ENCODE data around the gene S100A9. TPM values are rescaled to one million over a fixed set of nuclear protein-coding genes. Genes with fewer than 3 reads are reported as not detected.
A peak's percentile ranks its signal among the peaks of the same experiment; 100 is the strongest.
"Not testable (repeated sequence)": the region's sequence is repeated elsewhere in the genome, so short reads cannot be mapped to it uniquely, and the experiment has no call there.

Gene S100A9
- total and polyA plus RNA-seq, 8 donors: 17.0 to 1,552 (median 33.6) TPM

DNA sequence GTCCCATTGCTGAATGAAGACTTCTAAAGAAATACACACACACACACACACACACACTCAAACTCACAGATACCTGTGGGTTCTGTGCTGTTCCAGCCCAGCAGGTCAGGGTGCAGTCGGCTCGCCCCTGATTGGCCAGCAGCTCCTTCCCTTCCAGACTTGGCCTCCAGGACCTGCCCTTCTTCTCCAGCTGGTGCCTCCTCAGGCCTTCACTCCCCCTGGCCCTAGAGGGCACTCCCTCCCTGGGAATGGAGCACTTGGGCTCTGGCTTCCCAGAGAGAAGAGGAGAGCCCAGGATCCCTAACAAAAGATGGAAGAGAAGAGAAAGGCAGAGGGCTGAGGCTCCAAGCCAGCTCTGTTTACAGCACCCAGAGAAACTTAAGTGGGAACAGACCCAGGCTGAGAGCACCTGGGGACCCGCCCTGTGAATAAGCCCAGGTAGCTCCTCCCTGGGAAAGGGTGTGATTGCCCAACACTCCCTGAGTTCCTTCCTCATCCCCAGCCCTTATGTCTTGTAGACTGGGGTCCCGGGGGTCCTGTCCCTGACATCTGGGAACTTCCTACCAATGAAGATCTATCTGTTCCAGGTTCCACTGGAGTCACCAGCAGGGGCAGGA lies 45.0 kb upstream of the S100A9 start, which contains the start of gene PGLYRP3:
PGLYRP3 (minus strand) TSS at position 383 of the 617 bp plus-strand sequence. CDS start 2,287 bp downstream, outside the sequence.
- Histone ChIP-seq H3K36me3 (no peaks in the 10 kb centered on the region), H3K4me1 (no peaks in the 10 kb centered on the region), H3K27ac (no peak within 1 kb of the TSS), H3K4me3 (no peak within 1 kb of the TSS), H3K27me3 (peaks cover 0 to 4% of the 10 kb centered on the region in 2 donors), H3K9me3 (no peaks in the 10 kb centered on the region)
- intact Hi-C loops (cut with DNase I): no loop called here
- TF ChIP-seq CTCF (IDR thresholded peaks at IDR 0.05): no peak
- peak; percentile 19 for ATAC-seq
- no peak for DNase-seq

DNA sequence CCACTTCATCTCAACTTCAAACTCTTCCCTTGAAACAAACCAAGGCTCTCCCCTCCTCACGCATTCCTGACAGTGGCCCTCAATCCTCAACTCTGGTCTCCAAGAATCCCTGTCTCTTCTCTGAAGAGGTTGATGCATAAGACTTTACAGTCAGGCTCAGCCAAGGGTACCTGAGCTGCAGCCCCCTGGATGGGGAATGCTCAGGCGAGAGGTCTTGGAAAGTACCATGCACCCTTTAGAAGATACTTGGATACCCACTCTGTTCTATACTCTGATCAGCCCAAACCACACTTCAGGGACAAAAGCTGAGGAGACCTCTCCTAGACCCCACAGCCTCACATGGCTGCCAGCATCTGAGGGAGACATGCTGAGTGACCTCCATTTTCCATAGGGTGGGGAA lies 44.4 kb upstream of the S100A9 start:
- H3K9me3 ChIP-seq: no peaks in the 10 kb centered on the region
- intact Hi-C loops (cut with DNase I): no loop called here
- ATAC-seq: no peak

GRCh38 chr1:153314388-153314787 lies 43.3 kb upstream of the S100A9 start:
- H3K27me3 ChIP-seq; H3K4me1 ChIP-seq; H3K4me3 ChIP-seq; ATAC-seq; DNase-seq; H3K9me3 ChIP-seq; intact Hi-C loops (cut with DNase I); H3K36me3 ChIP-seq; H3K27ac ChIP-seq: not testable (repeated sequence)

More for the DNA sequence above, 44.4 kb upstream of the S100A9 start:
- H3K27ac ChIP-seq: no peak overlapping the region
- no peak for TF ChIP-seq CTCF (IDR thresholded peaks at IDR 0.05)
- H3K36me3 ChIP-seq: no peaks in the 10 kb centered on the region
- no peak overlapping the region for H3K4me3 ChIP-seq
- H3K27me3 ChIP-seq: no peaks in the 10 kb centered on the region
- DNase-seq: no peak
- H3K4me1 ChIP-seq: no peaks in the 10 kb centered on the region

- intact Hi-C loops (cut with DNase I); H3K27ac ChIP-seq; H3K4me3 ChIP-seq; H3K36me3 ChIP-seq; ATAC-seq; H3K4me1 ChIP-seq; DNase-seq; H3K27me3 ChIP-seq; H3K9me3 ChIP-seq: not testable (repeated sequence)
Measured at GRCh38 chr1:153316013-153316412, 41.6 kb upstream of the S100A9 start.

GRCh38 chr1:153318145-153318544 lies 39.5 kb upstream of the S100A9 start:
- H3K4me3 ChIP-seq; H3K4me1 ChIP-seq; H3K27me3 ChIP-seq; intact Hi-C loops (cut with DNase I); DNase-seq; H3K27ac ChIP-seq; ATAC-seq; H3K36me3 ChIP-seq: not testable (repeated sequence)
- peaks cover 0 to 14% of the 10 kb centered on the region in 2 donors for H3K9me3 ChIP-seq

GRCh38 chr1:153322568-153322967 lies 35.1 kb upstream of the S100A9 start:
- DNase-seq: no peak
- Histone ChIP-seq H3K4me1 (no peaks in the 10 kb centered on the region), H3K36me3 (no peaks in the 10 kb centered on the region), H3K9me3 (peaks cover 0 to 31% of the 10 kb centered on the region in 2 donors), H3K27me3 (no peaks in the 10 kb centered on the region), H3K27ac (no peak overlapping the region), H3K4me3 (no peak overlapping the region)
- no peak for ATAC-seq
- no peak for TF ChIP-seq CTCF (IDR thresholded peaks at IDR 0.05)
- intact Hi-C loops (cut with DNase I): no loop called here

DNA sequence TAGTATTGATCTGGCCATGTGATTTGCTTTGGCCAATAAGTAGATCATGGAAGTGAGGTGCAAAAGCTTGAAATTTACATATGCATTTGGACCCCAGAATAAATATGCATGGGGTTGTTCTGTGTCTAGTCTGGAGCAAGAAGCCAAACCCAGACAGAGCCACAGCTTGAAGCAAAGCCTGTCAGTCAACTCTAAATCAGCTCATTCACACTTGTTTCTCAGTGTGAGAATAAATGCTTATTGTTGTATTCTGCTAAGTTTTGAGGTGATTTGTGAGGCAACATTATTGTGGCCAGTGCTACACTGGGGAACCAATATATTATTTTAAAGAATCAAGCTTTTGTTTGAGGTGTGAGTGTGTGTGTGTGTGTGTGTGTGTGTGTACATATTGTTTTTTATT lies 32.7 kb upstream of the S100A9 start:
- intact Hi-C loops (cut with DNase I): no loop called here
- Histone ChIP-seq H3K4me1 (no peaks in the 10 kb centered on the region), H3K9me3 (peaks cover 0 to 36% of the 10 kb centered on the region in 2 donors), H3K27me3 (no peaks in the 10 kb centered on the region), H3K4me3 (no peak overlapping the region), H3K27ac (no peak overlapping the region), H3K36me3 (no peaks in the 10 kb centered on the region)
- no peak for ATAC-seq
- TF ChIP-seq CTCF (IDR thresholded peaks at IDR 0.05): no peak
- DNase-seq: no peak

All from left lung (tissue), 10 donors.